CD14-positive monocyte (primary cell): ENCODE results near the gene RTL10. TPM values are rescaled to one million over a fixed set of nuclear protein-coding genes. Genes with fewer than 3 reads are reported as not detected.
A peak's percentile ranks its signal among the peaks of the same experiment; 100 is the strongest.

Experiments
- DNase-seq, 3 donors: peaks; one replicate each; pipeline ENCODE4 v3.0.0-alpha.2; 2011 to 2022
- H2AFZ ChIP-seq: 2 replicates; pipeline ENCODE4 v1.6.0; 2012; ENCODE audit warnings: mild to moderate bottlenecking, low read depth, low read length, inconsistent platforms; ENCODE audit not compliant: insufficient read depth, poor library complexity, severe bottlenecking
- H3K27ac ChIP-seq, 2 donors: 1 replicate in 1 of 2; 2 replicates in 1 of 2; pipeline ENCODE4 v1.5.1; 2012 to 2013; ENCODE audit warnings: low read length in 2 of 2, control low read depth in 1 of 2, inconsistent platforms in 1 of 2, low read depth in 1 of 2, mild to moderate bottlenecking in 1 of 2
- H3K27me3 ChIP-seq, 2 donors: one replicate each; pipeline versions ENCODE4 v1.6.0 to v1.6.1; 2011 to 2013; ENCODE audit warnings: low read length in 2 of 2; ENCODE audit not compliant: control insufficient read depth in 2 of 2, insufficient read depth in 2 of 2
- H3K36me3 ChIP-seq, 2 donors: replicated peaks in 1 of 2; 1 replicate in 1 of 2; 2 replicates in 1 of 2; pipeline versions ENCODE4 v1.5.1 to v1.6.1; 2012 to 2013; ENCODE audit warnings: low read length in 2 of 2, control low read depth in 1 of 2, inconsistent platforms in 1 of 2, mild to moderate bottlenecking in 1 of 2; ENCODE audit not compliant: insufficient read depth in 2 of 2, control insufficient read depth in 1 of 2
- H3K4me1 ChIP-seq, 2 donors: 1 replicate in 1 of 2; 2 replicates in 1 of 2; pipeline versions ENCODE4 v1.5.1 to v1.6.1; 2012 to 2013; ENCODE audit warnings: low read length in 2 of 2, control low read depth in 1 of 2, inconsistent platforms in 1 of 2, mild to moderate bottlenecking in 1 of 2, moderate library complexity in 1 of 2; ENCODE audit not compliant: insufficient read depth in 2 of 2, control insufficient read depth in 1 of 2
- H3K4me2 ChIP-seq: replicated peaks from 2 replicates; pipeline ENCODE3; 2012; ENCODE audit warnings: low read length, moderate library complexity, mild to moderate bottlenecking; ENCODE audit not compliant: poor library complexity, severe bottlenecking; ENCODE audit errors: extremely low read depth
- H3K4me3 ChIP-seq, 3 experiments: fragments of 200-600 bp in 1 of 3; sonication (generic) in 1 of 3; replicated peaks in 1 of 3; 1 replicate in 2 of 3; 2 replicates in 1 of 3; pipeline ENCODE4 v1.5.1; 2011 to 2013; ENCODE audit warnings: low read length in 3 of 3, mild to moderate bottlenecking in 3 of 3, control low read depth in 2 of 3, low read depth in 2 of 3, inconsistent platforms in 1 of 3, moderate library complexity in 1 of 3
- H3K79me2 ChIP-seq: 2 replicates; pipeline ENCODE4 v1.6.0; 2012; ENCODE audit warnings: mild to moderate bottlenecking, control low read depth, inconsistent platforms, low read length, moderate library complexity; ENCODE audit not compliant: insufficient read depth
- H3K9ac ChIP-seq: 2 replicates; pipeline ENCODE4 v1.6.0; 2017; ENCODE audit warnings: low read length, mild to moderate bottlenecking; ENCODE audit not compliant: insufficient read depth, poor library complexity, severe bottlenecking
- H3K9me3 ChIP-seq, 2 donors: replicated peaks in 1 of 2; 1 replicate in 1 of 2; 2 replicates in 1 of 2; pipeline versions ENCODE4 v1.5.1 to v1.6.1; 2012 to 2013; ENCODE audit warnings: low read length in 2 of 2, control low read depth in 1 of 2; ENCODE audit not compliant: control insufficient read depth in 1 of 2, insufficient read depth in 1 of 2
- H4K20me1 ChIP-seq: 2 replicates; pipeline ENCODE4 v1.6.0; 2012; ENCODE audit warnings: mild to moderate bottlenecking, low read length, control low read depth, moderate library complexity; ENCODE audit not compliant: insufficient read depth
- H3K27ac Mint-ChIP-seq, 7 donors: one replicate each; pipeline ENCODE4 v1.8.0; 2020; ENCODE audit warnings: mild to moderate bottlenecking in 7 of 7, mixed read lengths in 7 of 7, moderate library complexity in 6 of 7, inconsistent platforms in 2 of 7
- H3K27me3 Mint-ChIP-seq, 3 donors: one replicate each; pipeline ENCODE4 v1.8.0; 2021 to 2022; ENCODE audit warnings: low read depth in 3 of 3, mild to moderate bottlenecking in 3 of 3, mixed read lengths in 3 of 3, moderate library complexity in 3 of 3, inconsistent platforms in 1 of 3
- H3K36me3 Mint-ChIP-seq, 2 donors: one replicate each; pipeline ENCODE4 v1.8.0; 2020; ENCODE audit warnings: mixed read lengths in 2 of 2, inconsistent platforms in 1 of 2, mild to moderate bottlenecking in 1 of 2
- H3K4me1 Mint-ChIP-seq: one replicate; pipeline ENCODE4 v1.8.0; 2020; ENCODE audit warnings: mild to moderate bottlenecking, mixed read lengths
- H3K4me3 Mint-ChIP-seq, 2 donors: one replicate each; pipeline ENCODE4 v1.8.0; 2020; ENCODE audit warnings: mild to moderate bottlenecking in 2 of 2, mixed read lengths in 2 of 2, moderate library complexity in 1 of 2
- H3K9me3 Mint-ChIP-seq, 7 donors: one replicate each; pipeline ENCODE4 v1.8.0; 2020 to 2022; ENCODE audit warnings: mixed read lengths in 7 of 7, mild to moderate bottlenecking in 6 of 7, moderate library complexity in 6 of 7, inconsistent platforms in 2 of 7
- WGBS: methylation state at CpG from one replicate; pipeline ENCODE4 v1.1.5; 2013; ENCODE audit warnings: missing lambda C conversion rate; ENCODE audit not compliant: insufficient coverage; 5-methylcytosine and 5-hydroxymethylcytosine counted together
- intact Hi-C, 2 donors: fragments of 100-400 bp; cut with micrococcal nuclease; formaldehyde crosslinking; loops; one replicate each; pipeline versions ENCODE4 v1.15.0 to v1.15.1; 2023
- polyA plus RNA-seq, 3 donors: library from polyadenylated mRNA; depleted of rRNA in 1 of 3; unstranded in 2 of 3; stranded (reverse) in 1 of 3; fragments of 300-500 nt in 2 of 3; fragments of >200 nt in 1 of 3; fragmentation: Illumina TruSeq in 2 of 3; gene quantifications; 1 replicate in 2 of 3; 2 replicates in 1 of 3; pipeline ENCODE4 v1.2.3, GENCODE V29; 2012 to 2021
- TF ChIP-seq, protein P1 (sequence below): fragments of 200-600 bp; IDR thresholded peaks from one replicate; pipeline ENCODE4 v1.8.0; 2022; ENCODE audit warnings: antibody characterized with exemption, mild to moderate bottlenecking

The RTL10 gene
- polyA plus RNA-seq, 3 donors: 1.4 to 6.5 (median 1.5) TPM

- Histone ChIP-seq H3K27ac (no peak overlapping the region), H3K4me1 (peaks cover 13 to 14% of the 10 kb centered on the region in 2 donors), H2AFZ (no peak overlapping the region), H3K79me2 (peaks cover 16% of the 10 kb centered on the region), H3K4me2 (no peak overlapping the region), H3K9ac (no peak overlapping the region), H3K4me3 (no peak overlapping the region), H3K36me3 (no peaks in the 10 kb centered on the region), H4K20me1 (no peaks in the 10 kb centered on the region), H3K27me3 (no peaks in the 10 kb centered on the region), H3K9me3 (no peaks in the 10 kb centered on the region)
- Mint-ChIP-seq H3K36me3 (no peaks in the 10 kb centered on the region), H3K27me3 (no peaks in the 10 kb centered on the region), H3K27ac (peak overlapping the region in 1 of 7 donors; percentile 38), H3K4me3 (no peak overlapping the region), H3K9me3 (no peaks in the 10 kb centered on the region), H3K4me1 (peaks cover 11% of the 10 kb centered on the region)
- WGBS: 87% methylated on average over 4 of the region's 8 CpGs
- intact Hi-C loops: loop anchor here (10.0 kb wide), 3 partner anchors 155 to 385 kb away; partner anchors contain the start of genes ARVCF (in 1 of the 2), CDC45 (in 1 of the 2), RANBP1 (in 1 of the 2) and TRMT2A (in 1 of the 2)
- TF ChIP-seq, protein P1, sequence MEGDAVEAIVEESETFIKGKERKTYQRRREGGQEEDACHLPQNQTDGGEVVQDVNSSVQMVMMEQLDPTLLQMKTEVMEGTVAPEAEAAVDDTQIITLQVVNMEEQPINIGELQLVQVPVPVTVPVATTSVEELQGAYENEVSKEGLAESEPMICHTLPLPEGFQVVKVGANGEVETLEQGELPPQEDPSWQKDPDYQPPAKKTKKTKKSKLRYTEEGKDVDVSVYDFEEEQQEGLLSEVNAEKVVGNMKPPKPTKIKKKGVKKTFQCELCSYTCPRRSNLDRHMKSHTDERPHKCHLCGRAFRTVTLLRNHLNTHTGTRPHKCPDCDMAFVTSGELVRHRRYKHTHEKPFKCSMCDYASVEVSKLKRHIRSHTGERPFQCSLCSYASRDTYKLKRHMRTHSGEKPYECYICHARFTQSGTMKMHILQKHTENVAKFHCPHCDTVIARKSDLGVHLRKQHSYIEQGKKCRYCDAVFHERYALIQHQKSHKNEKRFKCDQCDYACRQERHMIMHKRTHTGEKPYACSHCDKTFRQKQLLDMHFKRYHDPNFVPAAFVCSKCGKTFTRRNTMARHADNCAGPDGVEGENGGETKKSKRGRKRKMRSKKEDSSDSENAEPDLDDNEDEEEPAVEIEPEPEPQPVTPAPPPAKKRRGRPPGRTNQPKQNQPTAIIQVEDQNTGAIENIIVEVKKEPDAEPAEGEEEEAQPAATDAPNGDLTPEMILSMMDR: no peak
- no peak for DNase-seq
These were observed 5.3 kb upstream of the RTL10 start for GRCh38 chr22:19859861-19860510.

- WGBS: no CpG with 5 or more reads among the region's 3 CpGs
- H3K79me2 ChIP-seq: peaks cover 40% of the 10 kb centered on the region
- Mint-ChIP-seq H3K27ac (no peak overlapping the region), H3K36me3 (peaks cover 0 to 1% of the 10 kb centered on the region in 2 donors), H3K4me3 (no peak overlapping the region), H3K9me3 (peaks cover 0 to 2% (median 0%) of the 10 kb centered on the region in 7 donors), H3K27me3 (peaks cover 0 to 2% (median 1%) of the 10 kb centered on the region in 3 donors), H3K4me1 (peaks cover 30% of the 10 kb centered on the region)
- peaks cover under 1 to 3% of the 10 kb centered on the region in 2 donors for H3K36me3 ChIP-seq
- DNase-seq: no peak
- no peak overlapping the region for H3K27ac ChIP-seq
- H3K9me3 ChIP-seq: no peaks in the 10 kb centered on the region
- H3K4me1 ChIP-seq: peaks cover 29 to 31% of the 10 kb centered on the region in 2 donors
- H4K20me1 ChIP-seq: peaks cover 6% of the 10 kb centered on the region
- no peaks in the 10 kb centered on the region for H3K27me3 ChIP-seq
- H2AFZ ChIP-seq: no peak overlapping the region
- no peak overlapping the region for H3K9ac ChIP-seq
- H3K4me3 ChIP-seq: no peak overlapping the region
- no peak overlapping the region for H3K4me2 ChIP-seq
- intact Hi-C loops: loop anchor here (10.0 kb wide), 3 partner anchors 157 to 383 kb away; partner anchors contain the start of genes ARVCF (in 1 of the 2), CDC45 (in 1 of the 2), RANBP1 (in 1 of the 2) and TRMT2A (in 1 of the 2)
- TF ChIP-seq, protein P1: no peak
These were observed 2.7 kb upstream of the RTL10 start for GRCh38 chr22:19857382-19857781.
